Erythroblast (primary cell): ENCODE data around the gene RNF41.

ENCODE experiments used
- GATA1 ChIP-seq: IDR thresholded peaks from 2 replicates; pipeline ENCODE4 v1.6.1; 2011; ENCODE audit warnings: low read depth, mild to moderate bottlenecking, control low read depth, low read length, moderate library complexity
- POLR2A ChIP-seq: IDR thresholded peaks from 2 replicates; pipeline ENCODE4 v1.6.1; 2011; ENCODE audit warnings: mild to moderate bottlenecking, low read length

DNA sequence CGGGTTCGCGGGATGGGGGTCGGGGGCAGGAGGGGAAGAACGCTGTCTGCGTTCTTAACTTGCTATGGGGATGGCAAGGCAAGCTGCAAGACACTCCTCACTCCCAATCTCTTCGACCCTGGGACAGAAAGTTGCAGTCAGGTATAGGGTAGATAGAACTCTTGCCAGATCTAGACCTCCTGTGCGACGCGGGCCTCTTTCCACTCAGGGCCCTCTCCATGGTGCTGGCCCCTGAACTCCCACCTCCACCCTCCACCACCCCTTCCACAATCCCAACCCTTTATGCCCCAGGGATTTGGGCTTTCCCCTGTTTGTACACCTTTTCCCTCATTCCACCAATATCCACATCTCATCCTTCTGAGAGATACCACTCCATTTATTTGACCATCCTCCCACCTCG, 3.2 kb upstream of the RNF41 start:
- TF ChIP-seq POLR2A (no peak), GATA1 (no peak)
